HG02938 (cell line): ENCODE measurements around the gene SOWAHA.
"Not testable (repeated sequence)": the region's sequence is repeated elsewhere in the genome, so short reads cannot be mapped to it uniquely, and the experiment has no call there.

Experiments
- ATAC-seq: cut with Tn5 transposase; IDR thresholded peaks from one replicate; pipeline ENCODE4 v1.9.1; 2021; ENCODE audit warnings: mild to moderate bottlenecking, moderate library complexity; ENCODE audit not compliant: unreplicated experiment

The SOWAHA gene

DNA sequence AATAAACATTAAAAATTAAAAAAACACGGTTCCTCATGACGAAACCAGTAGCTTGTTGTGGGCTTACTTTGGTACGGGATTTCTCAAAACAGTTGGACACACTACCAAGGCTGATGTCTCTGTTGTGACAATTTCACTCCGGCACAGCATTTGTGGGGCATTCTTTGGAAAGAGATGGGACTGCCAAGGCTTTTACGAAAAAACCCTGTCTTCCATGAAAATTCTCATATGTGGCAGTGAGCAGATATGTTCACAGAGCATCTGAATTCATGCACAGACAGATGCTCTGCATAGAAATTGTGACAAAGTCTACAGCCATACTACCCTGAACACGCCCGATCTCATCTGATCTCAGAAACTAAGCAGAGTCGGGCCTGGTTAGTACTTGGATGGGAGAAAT lies 35.2 kb downstream of the SOWAHA start:
- no peak for ATAC-seq

DNA sequence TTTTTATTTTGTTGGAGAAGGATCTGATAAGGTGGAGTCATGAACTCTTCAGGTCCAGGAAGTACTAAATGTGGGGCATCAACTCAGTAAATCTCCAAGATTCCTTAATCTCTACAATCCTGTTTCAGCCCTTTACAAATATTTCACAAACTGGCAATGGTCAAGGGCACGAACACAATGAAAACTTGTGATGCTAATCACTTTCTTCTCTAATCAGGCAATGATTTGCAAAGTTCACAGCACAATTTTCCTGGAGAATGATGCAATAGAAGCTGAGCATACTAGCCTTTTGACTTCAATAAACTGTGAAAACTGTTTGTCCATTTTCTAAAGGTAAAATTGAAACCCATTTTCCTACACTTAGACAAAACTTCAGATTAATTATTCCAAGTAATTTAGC lies 36.2 kb downstream of the SOWAHA start:
- no peak for ATAC-seq

DNA sequence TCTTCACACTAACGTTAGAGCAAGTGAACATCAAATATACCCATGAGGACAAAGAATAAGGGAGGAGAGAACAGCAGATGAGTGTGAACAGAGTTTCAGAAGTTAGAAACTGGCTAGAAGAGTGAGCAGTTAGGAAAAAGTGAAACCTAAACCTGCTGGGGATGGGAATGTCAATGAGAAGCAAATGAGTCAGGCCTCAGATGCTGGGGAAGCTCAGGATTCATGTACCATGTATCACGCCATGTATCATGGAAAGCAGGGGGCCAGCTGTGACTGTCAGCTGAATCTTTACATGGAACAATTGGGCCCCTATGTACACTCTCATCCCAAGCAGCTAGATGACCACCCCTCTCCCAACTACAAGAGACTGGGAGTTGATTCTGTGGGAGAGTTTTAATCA lies 37.0 kb downstream of the SOWAHA start:
- no peak for ATAC-seq

DNA sequence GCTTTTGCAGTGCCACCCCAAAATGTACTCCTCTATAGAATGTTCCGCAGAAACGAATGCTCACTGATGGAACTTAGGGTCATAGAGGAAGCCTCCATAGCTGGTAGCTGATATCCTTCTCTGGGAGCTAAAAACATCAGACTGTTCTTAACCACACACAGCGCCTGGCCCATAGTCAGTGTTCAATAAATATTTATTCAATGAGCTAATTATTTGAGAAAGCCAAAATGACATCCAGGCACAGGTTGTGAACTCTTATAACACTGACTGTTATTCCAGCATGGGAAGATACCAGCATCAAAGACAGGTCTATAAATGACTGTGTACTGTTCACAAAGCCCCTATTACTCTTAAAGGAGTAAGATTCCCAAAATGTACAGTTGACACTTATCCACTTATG lies 40.2 kb downstream of the SOWAHA start:
- ATAC-seq = no peak

DNA sequence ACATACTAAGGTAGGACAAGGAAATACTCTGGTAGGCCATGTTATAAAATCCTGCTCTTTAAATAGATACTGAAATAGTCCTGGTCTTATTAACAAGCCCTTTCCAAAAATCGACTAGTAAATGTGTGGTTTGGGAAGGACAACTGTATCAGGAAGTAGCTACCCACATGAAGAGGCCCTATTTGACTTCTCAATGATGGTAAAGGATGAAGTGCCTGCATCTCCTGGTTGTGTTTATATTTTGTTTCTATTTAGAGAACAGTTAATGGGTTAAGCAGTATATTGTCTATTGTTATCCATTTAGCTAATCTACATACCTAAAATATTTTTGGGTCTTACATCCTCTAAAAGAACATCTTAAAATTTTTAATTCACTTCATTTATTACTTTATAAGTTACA lies 40.7 kb downstream of the SOWAHA start:
- ATAC-seq = no peak

DNA sequence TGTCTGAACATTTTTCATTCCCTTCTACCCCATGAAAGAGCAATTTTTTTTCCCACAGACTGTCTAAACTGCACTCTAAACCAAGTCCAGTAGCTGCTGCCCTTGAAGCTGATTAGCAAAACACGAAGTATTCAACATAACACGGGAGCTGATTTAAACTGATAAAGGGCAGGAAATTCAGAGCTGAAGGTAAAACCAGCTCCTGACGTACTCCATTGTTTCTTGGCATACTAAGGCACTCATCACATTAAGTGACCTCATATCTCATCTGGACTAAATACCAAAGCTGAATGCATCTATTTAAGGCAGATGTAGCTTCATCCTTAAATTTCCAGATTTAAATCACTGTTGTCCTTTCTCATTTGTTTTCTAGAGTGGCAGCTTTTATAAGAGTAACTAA lies 41.2 kb downstream of the SOWAHA start:
- ATAC-seq = no peak

DNA sequence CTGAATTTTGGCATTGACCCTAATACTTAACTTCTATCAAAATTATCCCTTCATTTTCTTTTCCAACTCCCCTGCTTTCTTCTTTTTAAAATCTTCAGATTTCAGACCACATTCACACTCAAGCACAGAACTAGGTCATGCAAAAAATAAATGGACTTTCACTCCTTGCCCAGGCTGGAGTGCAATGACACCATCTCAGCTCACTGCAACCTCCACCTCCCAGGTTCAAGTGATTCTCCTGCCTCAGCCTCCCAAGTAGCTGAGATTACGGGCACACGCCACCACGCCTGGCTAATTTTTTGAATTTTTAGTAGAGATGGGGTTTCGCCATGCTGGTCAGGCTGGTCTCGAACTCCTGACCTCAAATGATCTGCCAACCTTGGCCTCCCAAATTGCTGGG lies 41.9 kb downstream of the SOWAHA start:
- not testable (repeated sequence) for ATAC-seq

DNA sequence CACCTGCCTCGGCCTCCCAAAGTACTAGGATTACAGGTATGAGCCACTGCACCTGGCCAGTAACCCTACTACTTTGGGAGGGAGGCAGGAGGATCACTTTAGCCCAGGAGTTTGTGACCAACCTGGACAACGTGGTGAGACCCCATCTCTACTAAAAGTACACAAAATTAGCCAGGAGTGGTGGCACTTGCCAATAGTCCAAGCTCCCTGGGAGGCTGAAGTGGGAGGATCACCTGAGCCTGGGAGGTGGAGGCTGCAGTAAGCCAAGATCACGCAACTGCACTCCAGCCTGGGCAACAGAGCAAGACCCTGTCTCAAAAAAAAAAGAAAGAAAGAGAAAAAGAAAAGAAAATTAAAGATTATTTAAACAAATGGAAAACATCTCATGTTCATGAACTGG lies 42.9 kb downstream of the SOWAHA start:
- ATAC-seq = no peak

DNA sequence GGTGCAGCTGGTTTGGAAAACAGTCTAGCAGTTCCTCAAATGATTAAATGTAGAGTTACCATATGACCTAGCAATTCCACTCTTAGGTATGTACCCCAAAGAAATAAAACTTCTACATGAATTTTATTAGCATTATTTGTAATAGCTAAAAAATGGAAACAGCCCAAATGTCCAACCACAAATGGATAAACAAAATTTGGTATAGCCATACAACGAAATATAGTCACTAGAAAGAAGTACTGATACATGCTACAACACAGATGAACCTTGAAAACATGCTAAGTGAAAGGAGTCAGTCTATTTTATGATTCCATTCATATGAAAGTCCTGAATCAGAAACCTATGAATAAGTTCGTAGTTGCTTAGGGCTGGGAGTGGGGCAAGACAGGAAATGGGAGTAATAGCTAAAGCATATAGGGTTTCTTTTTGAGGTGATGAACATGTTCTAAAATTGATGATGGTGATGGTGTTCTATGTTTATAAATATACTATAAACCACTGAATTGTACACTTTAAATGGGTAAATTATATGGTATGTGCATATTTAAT lies 46.9 kb downstream of the SOWAHA start:
- ATAC-seq = no peak

DNA sequence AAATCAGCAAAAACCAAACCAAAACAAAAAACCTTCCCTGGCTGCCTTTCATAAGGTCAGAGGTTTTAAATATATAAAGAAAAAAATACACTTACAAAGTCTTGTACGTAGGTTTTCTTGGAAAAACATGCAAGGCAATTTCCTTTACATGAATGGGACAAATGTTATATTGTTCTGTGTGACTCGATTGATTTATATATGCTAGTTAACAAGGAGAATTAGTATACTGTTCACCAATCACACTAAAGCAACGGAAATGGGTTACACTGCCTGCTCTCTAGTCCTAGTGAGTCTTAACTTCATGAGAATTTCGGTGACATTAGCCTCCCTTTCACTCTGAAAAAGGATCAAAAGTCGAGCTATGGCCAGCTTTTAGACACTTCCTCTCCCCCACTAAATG lies 47.6 kb downstream of the SOWAHA start:
- no peak for ATAC-seq

DNA sequence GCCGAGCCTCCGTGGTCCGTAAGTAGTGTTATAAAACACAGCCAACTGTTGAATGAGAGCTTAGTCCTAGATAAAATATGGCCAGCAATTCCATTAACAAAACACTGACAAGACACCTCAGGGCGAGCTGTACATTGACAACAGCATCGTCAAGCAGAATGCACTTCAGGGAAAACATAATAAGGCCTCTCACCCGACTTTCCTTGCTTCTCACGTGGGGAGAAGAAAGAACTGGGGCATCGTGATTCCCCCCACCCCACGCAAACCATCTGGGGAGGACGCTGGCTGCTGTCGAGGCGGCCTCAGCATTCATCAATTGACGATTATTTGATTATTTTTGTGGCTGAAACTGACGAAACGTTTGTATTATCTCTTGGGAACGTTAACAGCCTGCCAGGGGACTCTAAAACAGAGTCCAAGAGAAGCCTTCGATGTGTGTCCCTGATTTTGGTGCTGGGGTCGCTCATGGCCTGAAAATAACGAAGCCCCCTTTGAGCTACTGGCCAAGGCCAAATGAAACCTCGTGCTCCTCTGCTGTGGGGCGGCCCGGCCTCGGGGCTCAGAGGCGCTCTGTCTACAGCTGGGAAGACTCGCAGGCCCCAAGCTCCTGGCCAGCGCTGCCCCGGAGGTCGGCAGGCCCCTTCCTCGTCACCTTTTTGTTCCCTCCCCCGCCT lies 52.7 kb downstream of the SOWAHA start:
- peak; percentile 15 for ATAC-seq
